ENCODE measurements around the gene NUDCD3.

The NUDCD3 gene

DNA sequence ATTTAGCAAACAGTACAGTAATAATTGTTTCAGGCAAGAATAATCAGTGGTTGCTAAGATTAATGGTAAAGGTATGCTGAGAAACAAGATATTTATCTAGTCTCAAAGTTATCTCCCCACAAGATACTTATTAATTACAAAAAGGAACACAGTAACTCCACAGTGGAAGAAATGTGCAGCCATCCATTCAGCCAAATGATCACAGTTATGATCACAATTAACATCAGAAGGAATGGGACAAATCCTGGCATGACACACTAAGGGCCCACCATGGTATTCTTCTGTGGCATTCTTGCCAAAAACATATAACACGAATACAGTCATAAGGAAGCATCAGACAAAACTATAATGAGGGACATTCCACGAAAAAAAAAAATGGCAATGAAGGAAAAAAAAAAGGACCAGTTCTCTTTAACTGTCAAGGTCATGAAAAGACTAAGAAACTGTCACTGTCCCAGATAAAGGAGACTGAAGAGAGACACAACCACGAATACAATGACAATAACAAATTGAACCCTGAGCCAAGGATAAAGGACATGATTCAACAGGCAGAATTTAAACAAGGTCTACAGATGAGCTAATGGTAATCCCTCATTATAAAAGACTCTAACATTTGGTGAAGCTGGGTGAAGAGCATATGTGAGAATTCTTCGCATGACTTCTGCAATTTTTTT, 20.9 kb downstream of the NUDCD3 start:
- FAIRE-seq: no peak
- TF ChIP-seq CTCF (IDR thresholded peaks at IDR 0.05; ENCODE audit: insufficient read depth, missing control alignments): no peak

DNA sequence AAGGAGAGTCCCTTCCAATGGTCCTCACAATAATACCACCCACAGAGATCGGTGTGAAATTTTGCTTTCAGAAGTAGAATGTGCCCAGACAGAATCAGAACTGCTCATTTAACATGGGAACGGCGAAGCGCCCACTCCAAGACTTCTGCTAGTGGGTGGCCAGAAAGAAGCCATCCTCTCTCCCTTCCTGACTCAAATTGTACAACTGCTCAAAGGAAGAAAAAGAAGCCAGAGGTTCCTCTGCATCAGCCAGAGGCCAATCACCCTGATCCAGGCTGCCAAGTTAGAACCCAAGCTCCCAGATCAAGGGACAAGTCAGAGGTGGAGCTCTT, 23.3 kb downstream of the NUDCD3 start:
- FAIRE-seq (no peak), DNase-seq (ENCODE audit: insufficient read length, low spot score) (no peak)
- TF ChIP-seq CTCF (IDR thresholded peaks at IDR 0.05; ENCODE audit: insufficient read depth, missing control alignments): no peak

More for the DNA sequence above, 20.9 kb downstream of the NUDCD3 start:
- DNase-seq (ENCODE audit: insufficient read length, low spot score): no peak

DNA sequence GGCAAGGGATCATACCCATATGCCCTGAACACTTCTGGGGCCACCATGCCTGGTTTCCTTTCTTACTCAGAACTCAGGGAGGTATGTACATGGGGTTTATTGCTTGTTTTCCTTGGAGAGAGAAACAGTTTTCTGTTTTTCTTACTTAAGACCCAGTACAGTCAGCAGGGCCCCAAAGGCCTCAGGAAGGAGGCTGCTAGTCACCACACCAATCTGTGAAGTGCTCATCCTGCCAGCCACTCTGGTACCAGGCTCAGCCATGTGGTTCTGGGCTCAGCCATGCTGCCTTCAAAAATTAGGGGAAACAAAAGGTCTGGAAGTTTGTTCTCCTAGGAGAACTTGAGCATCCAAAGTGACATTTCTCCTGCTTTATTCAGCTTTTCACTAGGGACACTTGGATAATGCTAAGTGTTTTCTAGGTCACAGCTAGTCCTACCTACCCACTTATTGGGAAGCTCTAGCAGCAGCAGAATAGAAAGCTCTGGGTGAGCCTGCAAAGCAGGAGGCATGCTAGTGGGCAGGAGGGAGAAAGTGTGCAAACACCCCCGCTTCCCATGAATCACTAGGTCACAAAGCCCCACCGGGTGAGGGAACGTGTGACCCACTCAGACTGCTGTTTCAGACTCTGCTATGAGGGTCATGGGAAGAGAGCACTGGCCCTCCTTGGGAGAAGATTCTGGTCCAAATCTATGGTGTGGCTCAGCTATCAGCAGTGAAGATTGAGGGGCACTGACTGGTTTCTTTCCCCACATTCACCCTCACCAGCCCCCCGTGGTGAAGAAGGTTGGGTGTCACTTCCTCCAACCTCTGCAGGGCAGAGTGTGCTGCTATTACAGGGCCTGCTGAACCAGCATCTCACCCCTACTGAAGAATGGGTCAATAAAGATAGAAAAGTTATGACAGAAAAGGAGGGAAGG, 23.9 kb downstream of the NUDCD3 start:
- FAIRE-seq (no peak), DNase-seq (ENCODE audit: insufficient read length, low spot score) (no peak)
- TF ChIP-seq CTCF (IDR thresholded peaks at IDR 0.05; ENCODE audit: insufficient read depth, missing control alignments): no peak

DNA sequence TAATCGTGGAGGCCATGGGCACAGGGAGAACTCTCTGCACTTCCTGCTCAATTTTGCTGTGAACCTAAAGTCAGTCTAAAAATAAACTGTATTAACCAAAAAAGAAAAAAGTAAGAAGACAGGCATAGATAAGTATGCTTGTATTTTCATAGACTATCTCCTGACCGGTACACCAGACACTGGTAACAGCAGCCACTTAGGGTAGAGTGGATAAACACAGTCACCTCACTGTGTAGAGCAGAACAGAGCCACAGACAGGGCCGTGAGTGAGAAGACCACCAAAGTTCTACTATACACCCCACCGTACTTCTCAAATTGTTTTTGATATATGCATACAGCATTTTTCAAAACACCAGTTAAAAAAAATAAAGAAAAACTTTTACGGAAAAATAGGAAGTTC, 25.0 kb downstream of the NUDCD3 start:
- no peak for FAIRE-seq
- DNase-seq (ENCODE audit: insufficient read length, low spot score): no peak
- TF ChIP-seq CTCF (IDR thresholded peaks at IDR 0.05; ENCODE audit: insufficient read depth, missing control alignments): no peak

GRCh38 chr7:44463169-44463808, 27.2 kb downstream of the NUDCD3 start:
- no peak for FAIRE-seq
- no peak for DNase-seq (ENCODE audit: insufficient read length, low spot score)
- no peak for TF ChIP-seq CTCF (IDR thresholded peaks at IDR 0.05; ENCODE audit: insufficient read depth, missing control alignments)

- DNase-seq (ENCODE audit: insufficient read length, low spot score) (no peak), FAIRE-seq (no peak)
- no peak for TF ChIP-seq CTCF (IDR thresholded peaks at IDR 0.05; ENCODE audit: insufficient read depth, missing control alignments)
Observed at GRCh38 chr7:44461387-44461786, 29.1 kb downstream of the NUDCD3 start.

Measured in D721Med (cell line).